ENCODE results near the gene CAMK4. TPM values are rescaled to one million over a fixed set of nuclear protein-coding genes. Genes with fewer than 3 reads are reported as not detected.
"Not testable (repeated sequence)": the region's sequence is repeated elsewhere in the genome, so short reads cannot be mapped to it uniquely, and the experiment has no call there.

The CAMK4 gene
- polyA plus RNA-seq, 1 donor: 10.9 TPM

DNA sequence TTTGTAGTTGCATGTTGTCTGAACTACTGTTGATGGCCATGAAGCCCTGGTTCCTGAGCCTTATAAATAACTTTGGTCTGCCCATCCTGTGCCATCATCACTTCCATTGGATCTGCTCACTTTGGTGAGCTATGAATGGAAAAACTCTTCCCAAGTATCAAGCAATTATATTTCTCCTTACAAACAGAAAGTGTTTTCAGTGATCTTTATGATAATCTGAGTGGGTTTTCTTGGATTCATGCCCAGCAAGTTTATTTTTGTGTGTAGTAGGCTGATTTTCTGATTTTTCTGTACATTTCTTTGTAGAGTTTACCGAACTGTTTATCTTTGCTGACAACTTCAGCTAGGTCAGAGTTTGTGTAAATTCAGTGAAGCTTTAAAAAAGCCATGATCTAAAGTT, 31.0 kb downstream of the CAMK4 start:
- Histone ChIP-seq H3K27ac (ENCODE audit: low read length) (no peak overlapping the region), H3K4me1 (ENCODE audit: control insufficient read depth, insufficient read depth, low read length) (no peaks in the 10 kb centered on the region), H3K27me3 (ENCODE audit: control insufficient read depth, insufficient read depth, low read length) (no peaks in the 10 kb centered on the region), H3K9me3 (ENCODE audit: control insufficient read depth, low read depth, low read length) (no peaks in the 10 kb centered on the region), H3K4me3 (ENCODE audit: low read length) (no peak overlapping the region), H3K36me3 (ENCODE audit: control insufficient read depth, insufficient read depth, low read length) (no peaks in the 10 kb centered on the region)
- DNase-seq: no peak
- no CpG with 5 or more reads among the region's 1 CpG for WGBS (ENCODE audit: insufficient coverage, low lambda C conversion rate)

- 100% methylated on average over 1 of the region's 1 CpG for WGBS (ENCODE audit: insufficient coverage, low lambda C conversion rate)
- no peaks in the 10 kb centered on the region for H3K27me3 ChIP-seq (ENCODE audit: control insufficient read depth, insufficient read depth, low read length)
- no peaks in the 10 kb centered on the region for H3K9me3 ChIP-seq (ENCODE audit: control insufficient read depth, low read depth, low read length)
- H3K36me3 ChIP-seq (ENCODE audit: control insufficient read depth, insufficient read depth, low read length): no peaks in the 10 kb centered on the region
- DNase-seq: no peak
- no peak overlapping the region for H3K4me3 ChIP-seq (ENCODE audit: low read length)
- H3K4me1 ChIP-seq (ENCODE audit: control insufficient read depth, insufficient read depth, low read length): no peaks in the 10 kb centered on the region
- no peak overlapping the region for H3K27ac ChIP-seq (ENCODE audit: low read length)
Measured at GRCh38 chr5:111256128-111256527, 31.9 kb downstream of the CAMK4 start.

DNA sequence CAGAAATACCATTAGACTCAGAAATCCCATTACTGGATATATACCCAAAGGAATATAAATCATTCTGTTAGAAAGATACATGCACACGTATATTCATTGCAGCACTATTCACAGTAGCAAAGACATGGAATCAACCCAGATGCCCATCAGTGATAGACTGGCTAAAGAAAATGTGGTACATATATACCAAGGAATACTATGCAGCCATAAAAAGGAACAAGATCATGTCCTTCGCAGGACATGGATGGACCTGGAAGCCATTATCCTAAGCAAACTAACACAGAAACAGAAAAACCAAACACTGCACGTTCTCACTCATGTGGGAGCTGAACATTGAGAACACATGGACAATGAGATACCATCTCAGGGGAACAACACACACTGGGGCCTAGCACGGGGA, 33.4 kb downstream of the CAMK4 start:
- H3K9me3 ChIP-seq (ENCODE audit: control insufficient read depth, low read depth, low read length); H3K36me3 ChIP-seq (ENCODE audit: control insufficient read depth, insufficient read depth, low read length); H3K27me3 ChIP-seq (ENCODE audit: control insufficient read depth, insufficient read depth, low read length); H3K4me3 ChIP-seq (ENCODE audit: low read length); DNase-seq; H3K4me1 ChIP-seq (ENCODE audit: control insufficient read depth, insufficient read depth, low read length); H3K27ac ChIP-seq (ENCODE audit: low read length): not testable (repeated sequence)
- no CpG with 5 or more reads among the region's 4 CpGs for WGBS (ENCODE audit: insufficient coverage, low lambda C conversion rate)

- 92% methylated on average over 3 of the region's 3 CpGs for WGBS (ENCODE audit: insufficient coverage, low lambda C conversion rate)
- no peak for DNase-seq
- Histone ChIP-seq H3K4me3 (ENCODE audit: low read length) (no peak overlapping the region), H3K27me3 (ENCODE audit: control insufficient read depth, insufficient read depth, low read length) (no peaks in the 10 kb centered on the region), H3K36me3 (ENCODE audit: control insufficient read depth, insufficient read depth, low read length) (no peaks in the 10 kb centered on the region), H3K9me3 (ENCODE audit: control insufficient read depth, low read depth, low read length) (no peaks in the 10 kb centered on the region), H3K4me1 (ENCODE audit: control insufficient read depth, insufficient read depth, low read length) (no peaks in the 10 kb centered on the region), H3K27ac (ENCODE audit: low read length) (no peak overlapping the region)
Measured at GRCh38 chr5:111259636-111260035, 35.5 kb downstream of the CAMK4 start.

- 80% methylated on average over 1 of the region's 1 CpG for WGBS (ENCODE audit: insufficient coverage, low lambda C conversion rate)
- H3K27ac ChIP-seq (ENCODE audit: low read length): no peak overlapping the region
- no peaks in the 10 kb centered on the region for H3K9me3 ChIP-seq (ENCODE audit: control insufficient read depth, low read depth, low read length)
- no peaks in the 10 kb centered on the region for H3K27me3 ChIP-seq (ENCODE audit: control insufficient read depth, insufficient read depth, low read length)
- no peaks in the 10 kb centered on the region for H3K36me3 ChIP-seq (ENCODE audit: control insufficient read depth, insufficient read depth, low read length)
- DNase-seq: no peak
- H3K4me3 ChIP-seq (ENCODE audit: low read length): no peak overlapping the region
- H3K4me1 ChIP-seq (ENCODE audit: control insufficient read depth, insufficient read depth, low read length): no peaks in the 10 kb centered on the region
Measured at GRCh38 chr5:111261610-111262009, 37.4 kb downstream of the CAMK4 start.

DNA sequence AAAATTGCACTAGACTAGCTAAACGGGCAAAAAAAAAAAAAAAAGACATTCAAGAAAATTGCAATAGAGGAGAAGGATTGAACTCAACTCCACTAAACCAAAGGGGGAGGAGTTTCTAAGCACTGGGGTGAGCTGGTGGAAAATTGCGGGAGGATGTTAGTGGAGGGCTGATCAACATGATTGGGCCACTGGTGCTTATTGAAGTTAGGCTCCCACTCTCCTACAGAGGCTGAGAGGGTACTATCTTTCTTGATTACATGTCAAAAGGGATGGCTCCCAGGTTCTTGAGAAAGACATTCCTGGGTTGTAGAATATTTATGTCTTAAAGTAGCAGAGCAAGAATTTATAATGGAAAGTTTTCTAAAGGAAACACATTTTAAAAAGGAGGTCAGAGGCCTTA, 38.0 kb downstream of the CAMK4 start:
- DNase-seq: no peak
- H3K4me3 ChIP-seq (ENCODE audit: low read length): no peak overlapping the region
- no peak overlapping the region for H3K27ac ChIP-seq (ENCODE audit: low read length)
- H3K4me1 ChIP-seq (ENCODE audit: control insufficient read depth, insufficient read depth, low read length): no peaks in the 10 kb centered on the region
- no peaks in the 10 kb centered on the region for H3K9me3 ChIP-seq (ENCODE audit: control insufficient read depth, low read depth, low read length)
- no peaks in the 10 kb centered on the region for H3K36me3 ChIP-seq (ENCODE audit: control insufficient read depth, insufficient read depth, low read length)
- 75% methylated on average over 1 of the region's 2 CpGs for WGBS (ENCODE audit: insufficient coverage, low lambda C conversion rate)
- H3K27me3 ChIP-seq (ENCODE audit: control insufficient read depth, insufficient read depth, low read length): no peaks in the 10 kb centered on the region

GRCh38 chr5:111262815-111263214, 38.6 kb downstream of the CAMK4 start:
- Histone ChIP-seq H3K27me3 (ENCODE audit: control insufficient read depth, insufficient read depth, low read length) (no peaks in the 10 kb centered on the region), H3K4me3 (ENCODE audit: low read length) (no peak overlapping the region), H3K4me1 (ENCODE audit: control insufficient read depth, insufficient read depth, low read length) (no peaks in the 10 kb centered on the region), H3K36me3 (ENCODE audit: control insufficient read depth, insufficient read depth, low read length) (no peaks in the 10 kb centered on the region), H3K9me3 (ENCODE audit: control insufficient read depth, low read depth, low read length) (no peaks in the 10 kb centered on the region), H3K27ac (ENCODE audit: low read length) (no peak overlapping the region)
- no peak for DNase-seq
- 83% methylated on average over 1 of the region's 1 CpG for WGBS (ENCODE audit: insufficient coverage, low lambda C conversion rate)

DNA sequence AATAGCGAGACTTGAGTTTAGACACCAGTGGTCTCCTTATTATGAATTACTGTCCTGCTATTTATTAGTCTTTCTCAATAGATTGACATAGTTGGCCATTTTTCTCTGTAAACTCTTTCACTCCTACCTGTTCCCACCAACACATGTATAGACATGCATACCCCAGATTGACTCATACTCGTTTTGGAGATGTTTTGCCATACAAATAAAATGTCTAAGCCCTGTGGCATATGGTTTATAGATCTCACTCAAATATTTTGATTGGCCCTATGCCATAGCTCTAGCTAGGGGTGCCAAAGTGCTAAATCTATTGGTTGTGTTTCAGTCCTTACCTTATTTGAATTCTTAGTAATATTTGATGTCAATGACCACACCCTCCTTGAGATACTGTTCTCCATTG, 42.3 kb downstream of the CAMK4 start:
- WGBS (ENCODE audit: insufficient coverage, low lambda C conversion rate): no CpG with 5 or more reads among the region's 2 CpGs
- Histone ChIP-seq H3K9me3 (ENCODE audit: control insufficient read depth, low read depth, low read length) (no peaks in the 10 kb centered on the region), H3K4me1 (ENCODE audit: control insufficient read depth, insufficient read depth, low read length) (no peaks in the 10 kb centered on the region), H3K4me3 (ENCODE audit: low read length) (no peak overlapping the region), H3K36me3 (ENCODE audit: control insufficient read depth, insufficient read depth, low read length) (no peaks in the 10 kb centered on the region), H3K27ac (ENCODE audit: low read length) (no peak overlapping the region), H3K27me3 (ENCODE audit: control insufficient read depth, insufficient read depth, low read length) (no peaks in the 10 kb centered on the region)
- DNase-seq: no peak

GRCh38 chr5:111268300-111268699, 44.1 kb downstream of the CAMK4 start:
- H3K4me1 ChIP-seq (ENCODE audit: control insufficient read depth, insufficient read depth, low read length): no peaks in the 10 kb centered on the region
- H3K27ac ChIP-seq (ENCODE audit: low read length): no peak overlapping the region
- no peaks in the 10 kb centered on the region for H3K9me3 ChIP-seq (ENCODE audit: control insufficient read depth, low read depth, low read length)
- H3K27me3 ChIP-seq (ENCODE audit: control insufficient read depth, insufficient read depth, low read length): no peaks in the 10 kb centered on the region
- no peak overlapping the region for H3K4me3 ChIP-seq (ENCODE audit: low read length)
- DNase-seq: no peak
- no peaks in the 10 kb centered on the region for H3K36me3 ChIP-seq (ENCODE audit: control insufficient read depth, insufficient read depth, low read length)

- Histone ChIP-seq H3K27me3 (ENCODE audit: control insufficient read depth, insufficient read depth, low read length) (no peaks in the 10 kb centered on the region), H3K36me3 (ENCODE audit: control insufficient read depth, insufficient read depth, low read length) (no peaks in the 10 kb centered on the region), H3K4me3 (ENCODE audit: low read length) (no peak overlapping the region), H3K4me1 (ENCODE audit: control insufficient read depth, insufficient read depth, low read length) (no peaks in the 10 kb centered on the region), H3K27ac (ENCODE audit: low read length) (no peak overlapping the region), H3K9me3 (ENCODE audit: control insufficient read depth, low read depth, low read length) (no peaks in the 10 kb centered on the region)
- 92% methylated on average over 2 of the region's 3 CpGs for WGBS (ENCODE audit: insufficient coverage, low lambda C conversion rate)
- DNase-seq: no peak
Measured at GRCh38 chr5:111271885-111272284, 47.7 kb downstream of the CAMK4 start.

DNA sequence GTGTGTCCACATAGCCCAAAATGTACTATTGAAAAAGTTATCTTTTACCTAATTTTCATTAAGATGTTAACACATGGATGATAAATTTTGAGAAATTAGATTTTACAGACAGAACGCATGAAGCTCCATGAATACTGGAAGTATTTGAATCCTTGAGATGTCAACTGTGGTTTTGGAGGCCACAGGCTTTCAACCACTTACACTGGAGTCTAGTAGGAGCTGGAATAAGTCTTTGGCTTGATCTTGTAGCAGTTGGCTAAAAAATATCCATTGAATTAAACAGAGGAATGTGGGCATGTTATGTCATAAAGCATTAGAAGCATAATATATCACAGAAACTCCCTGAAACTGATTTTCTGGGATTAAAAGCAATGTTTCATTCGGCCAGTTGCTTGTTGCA, 52.9 kb downstream of the CAMK4 start:
- no peaks in the 10 kb centered on the region for H3K27me3 ChIP-seq (ENCODE audit: control insufficient read depth, insufficient read depth, low read length)
- H3K9me3 ChIP-seq (ENCODE audit: control insufficient read depth, low read depth, low read length): no peaks in the 10 kb centered on the region
- no peaks in the 10 kb centered on the region for H3K36me3 ChIP-seq (ENCODE audit: control insufficient read depth, insufficient read depth, low read length)
- H3K4me3 ChIP-seq (ENCODE audit: low read length): no peak overlapping the region
- H3K4me1 ChIP-seq (ENCODE audit: control insufficient read depth, insufficient read depth, low read length): no peaks in the 10 kb centered on the region
- no peak for DNase-seq
- 91% methylated on average over 1 of the region's 2 CpGs for WGBS (ENCODE audit: insufficient coverage, low lambda C conversion rate)
- H3K27ac ChIP-seq (ENCODE audit: low read length): no peak overlapping the region

Data from large intestine (tissue), 3 donors.